Activated CD8-positive, alpha-beta memory T cell treated with anti-CD3 and anti-CD28 coated beads for 24 hours (primary cell): ENCODE measurements around the gene WASL.
"Not testable (repeated sequence)": the region's sequence is repeated elsewhere in the genome, so short reads cannot be mapped to it uniquely, and the experiment has no call there.

Experiments
- DNase-seq: peaks from one replicate; pipeline ENCODE4 v3.0.0-alpha.2; 2020

The WASL gene

DNA sequence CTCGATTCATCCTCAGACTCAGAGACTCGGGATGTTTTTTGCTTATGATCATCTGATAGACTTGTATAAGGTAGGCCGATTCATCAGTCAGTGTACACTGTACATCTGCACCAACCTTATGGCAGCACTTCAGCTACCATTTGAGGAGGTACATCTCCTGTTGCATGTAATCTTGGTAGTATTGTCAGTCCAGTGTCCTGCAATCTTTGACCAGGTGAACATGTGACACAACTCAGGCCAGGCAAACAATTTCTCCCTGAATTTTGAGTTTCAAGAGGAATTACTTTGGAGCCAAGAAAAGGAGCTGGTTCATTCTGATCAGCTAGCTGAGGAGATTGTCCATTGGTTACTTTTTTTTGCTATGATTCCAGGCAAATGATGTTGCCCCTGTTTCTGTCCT, 19.7 kb upstream of the WASL start:
- no peak for DNase-seq

DNA sequence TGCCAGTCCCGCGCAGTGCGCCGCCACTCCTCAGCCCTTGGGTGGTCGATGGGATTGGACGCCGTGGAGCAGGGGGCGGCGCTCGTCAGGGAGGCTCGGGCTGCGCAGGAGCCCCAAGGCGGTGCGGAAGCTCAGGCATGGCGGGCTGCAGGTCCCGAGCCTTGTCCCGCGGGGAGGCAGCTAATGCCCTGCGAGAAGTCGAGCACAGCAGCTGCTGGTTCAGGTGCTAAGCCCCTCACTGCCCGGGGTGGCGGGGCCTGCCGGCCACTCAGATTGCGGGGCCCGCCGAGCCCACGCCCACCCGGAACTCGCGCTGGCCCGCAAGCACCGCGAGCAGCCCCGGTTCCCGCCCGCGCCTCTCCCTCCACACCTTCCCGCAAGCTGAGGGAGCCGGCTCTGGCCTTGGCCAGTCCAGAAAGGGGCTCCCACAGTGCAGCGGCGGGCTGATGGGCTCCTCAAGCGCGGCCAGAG, 14.4 kb upstream of the WASL start:
- DNase-seq, result no peak

DNA sequence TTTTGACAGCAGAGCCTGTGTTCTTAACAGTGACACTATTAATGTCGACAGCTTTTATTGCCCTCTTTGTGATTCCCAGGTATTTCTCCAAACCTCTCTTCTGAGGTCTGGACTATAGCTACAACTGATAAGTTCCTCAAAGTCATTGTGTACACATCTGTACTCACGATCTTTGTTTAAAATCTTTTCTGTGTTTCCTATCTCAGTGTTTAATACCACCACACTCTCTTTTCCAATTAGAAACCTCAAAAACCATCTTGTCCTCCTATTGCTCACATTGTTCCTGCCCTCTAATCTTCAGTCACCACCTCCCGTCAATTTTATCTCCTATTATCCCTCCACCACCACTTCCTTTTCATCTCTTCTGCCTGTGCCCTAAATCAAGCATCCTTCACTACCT, 12.9 kb upstream of the WASL start:
- no peak for DNase-seq

DNA sequence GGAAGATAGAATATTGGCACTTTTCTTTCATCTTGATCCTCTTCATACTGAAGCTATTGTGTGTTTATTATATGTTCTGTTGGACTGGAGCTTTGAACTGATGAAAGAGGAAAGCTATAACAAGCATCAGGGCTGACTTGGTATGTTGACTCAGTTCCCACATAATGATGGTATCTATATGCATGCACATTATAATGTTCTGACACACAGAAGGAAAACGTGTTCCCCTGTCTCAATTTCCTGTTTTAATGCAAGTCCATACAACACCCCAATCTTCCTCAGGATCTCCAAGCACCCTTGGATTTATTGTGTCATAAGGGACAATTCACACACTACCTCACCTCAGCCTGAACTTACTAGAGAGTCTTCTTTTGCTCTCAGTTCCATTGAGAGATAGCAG, 8.3 kb upstream of the WASL start:
- no peak for DNase-seq

DNA sequence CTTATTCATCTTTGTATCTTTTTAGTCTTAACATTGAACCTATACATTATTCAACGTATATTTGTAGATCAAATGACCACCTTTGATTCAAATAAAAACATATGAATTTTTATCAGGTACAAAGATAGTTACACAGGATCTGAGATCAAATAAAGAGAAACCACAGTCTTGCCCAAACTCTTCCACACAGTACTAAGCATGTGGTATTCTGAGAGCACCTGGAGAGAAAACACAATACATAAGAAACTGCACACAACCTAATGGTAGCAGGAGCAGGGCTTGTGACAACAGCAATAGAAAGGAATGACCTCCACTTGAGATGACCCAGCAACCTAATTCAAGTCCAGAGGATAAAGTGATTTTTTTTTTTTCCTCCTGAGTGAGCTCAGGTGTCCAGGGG, 6.5 kb upstream of the WASL start:
- DNase-seq, result no peak

DNA sequence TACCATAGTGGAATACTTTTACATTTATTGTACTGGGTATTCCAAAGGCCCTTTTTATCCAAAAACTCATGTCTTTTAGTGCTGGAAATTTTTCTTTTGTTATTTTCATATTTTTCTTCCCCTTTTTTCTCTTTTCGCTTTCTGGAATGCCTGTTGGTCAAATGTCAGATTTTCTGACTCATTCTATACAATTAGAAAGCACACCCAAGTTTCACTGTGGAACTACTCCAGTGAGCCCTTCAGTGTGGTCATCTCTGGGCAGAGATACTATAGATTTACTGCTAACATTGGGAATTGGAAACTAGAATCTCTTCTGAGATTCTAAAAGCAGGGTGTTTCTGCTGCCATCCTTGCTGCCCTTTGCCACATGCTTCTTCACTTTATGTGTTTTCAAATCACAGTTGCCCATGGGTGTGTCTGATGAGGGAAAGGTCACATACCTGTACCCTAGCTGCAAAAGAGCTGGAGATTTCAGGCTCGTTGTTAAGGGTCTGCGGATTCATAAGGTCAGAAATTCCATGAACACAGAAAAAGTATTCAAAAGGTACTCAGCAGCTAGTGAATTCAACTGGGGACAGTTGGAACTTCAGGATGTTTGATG, 5.6 kb upstream of the WASL start:
- no peak for DNase-seq

DNA sequence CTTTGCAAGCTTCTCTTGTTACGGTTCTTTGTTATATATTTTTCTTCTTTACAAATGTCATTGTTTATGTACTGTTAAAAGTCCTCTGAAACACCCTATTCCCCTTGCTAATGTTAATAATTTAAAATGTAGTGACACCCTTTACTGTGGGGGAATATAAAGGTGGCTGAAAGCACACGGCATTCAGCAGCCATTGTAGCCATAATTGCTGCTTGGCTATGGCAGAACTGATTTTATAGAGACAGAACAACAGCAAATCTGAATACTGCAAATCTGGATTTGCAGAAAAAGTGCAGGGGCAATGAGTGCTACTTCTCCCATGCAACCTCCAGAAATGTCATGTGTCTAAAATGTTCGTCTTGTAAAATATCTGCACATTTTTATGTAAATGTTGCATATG, 3.7 kb upstream of the WASL start:
- no peak for DNase-seq

DNA sequence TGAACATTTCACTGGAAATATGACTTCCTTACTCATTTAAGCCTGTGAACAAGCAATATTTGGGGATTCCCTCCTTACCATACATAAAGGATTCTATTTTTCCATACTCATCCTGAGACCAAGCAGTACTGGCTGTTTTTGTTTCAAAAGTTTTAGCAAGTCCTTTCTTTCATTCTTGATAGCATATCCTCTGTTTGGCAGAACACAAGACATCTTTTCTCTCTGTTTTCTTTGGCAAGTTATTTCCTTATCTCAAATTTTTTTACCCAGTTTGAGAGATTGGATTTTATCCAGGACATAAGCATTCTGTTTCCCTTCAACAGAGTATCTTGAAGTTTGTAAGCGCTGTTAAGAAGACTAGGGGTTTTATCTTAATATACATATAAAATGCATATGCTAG, 3.0 kb upstream of the WASL start:
- DNase-seq, result no peak

DNA sequence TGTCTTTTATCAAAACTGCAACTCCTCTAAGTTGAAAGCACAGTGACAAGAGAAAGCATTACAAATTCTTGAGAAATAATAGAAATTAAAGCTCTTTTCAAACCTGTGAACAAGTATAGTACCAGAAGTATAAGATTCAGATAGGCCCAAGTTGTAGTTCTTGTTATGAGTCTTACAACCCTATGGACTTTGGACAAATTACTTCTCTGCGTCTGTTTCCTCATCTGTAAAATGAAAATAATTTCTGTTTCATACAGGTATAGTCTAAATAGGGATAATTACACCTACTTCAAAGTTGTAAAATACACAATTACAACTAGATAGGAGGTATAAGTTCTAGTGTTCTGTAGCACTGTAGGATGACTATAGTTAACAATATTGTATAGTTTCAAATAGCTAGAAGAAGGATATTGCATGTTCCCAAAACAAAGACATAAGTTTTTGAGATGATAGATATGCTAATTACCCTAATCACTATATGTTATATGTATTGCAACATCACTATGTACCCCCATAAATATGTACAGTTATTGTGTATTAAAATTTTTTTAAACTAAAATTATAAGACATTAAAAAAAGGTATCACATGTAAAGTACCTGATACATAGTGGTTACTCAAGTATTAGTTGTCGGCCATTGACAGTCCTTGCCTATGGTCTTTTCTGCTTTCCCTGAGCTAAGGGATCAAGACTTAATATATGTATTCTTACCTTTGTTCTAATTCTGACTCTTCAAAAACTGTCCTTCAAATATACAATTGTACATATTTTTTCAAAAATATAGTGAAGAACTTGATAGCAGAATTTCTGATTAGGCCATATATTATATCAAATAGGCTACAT, 1.8 kb upstream of the WASL start:
- DNase-seq, result no peak

DNA sequence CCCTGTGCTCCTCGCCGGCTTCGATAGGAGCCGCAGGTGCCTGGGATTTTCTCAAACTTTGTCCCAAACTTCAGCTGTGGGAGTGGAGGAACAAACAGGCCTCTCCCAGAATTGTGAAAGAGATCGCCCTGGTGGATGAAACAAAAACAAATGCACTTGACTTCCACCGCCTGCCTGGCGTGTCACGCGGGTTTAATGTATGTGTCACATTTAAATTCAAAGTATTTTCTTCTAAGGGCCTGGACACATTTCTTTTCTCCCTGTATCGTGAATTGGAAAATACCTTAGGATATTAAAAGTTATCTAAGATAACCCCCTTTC, 694 bp upstream of the WASL start:
- no peak for DNase-seq

DNA sequence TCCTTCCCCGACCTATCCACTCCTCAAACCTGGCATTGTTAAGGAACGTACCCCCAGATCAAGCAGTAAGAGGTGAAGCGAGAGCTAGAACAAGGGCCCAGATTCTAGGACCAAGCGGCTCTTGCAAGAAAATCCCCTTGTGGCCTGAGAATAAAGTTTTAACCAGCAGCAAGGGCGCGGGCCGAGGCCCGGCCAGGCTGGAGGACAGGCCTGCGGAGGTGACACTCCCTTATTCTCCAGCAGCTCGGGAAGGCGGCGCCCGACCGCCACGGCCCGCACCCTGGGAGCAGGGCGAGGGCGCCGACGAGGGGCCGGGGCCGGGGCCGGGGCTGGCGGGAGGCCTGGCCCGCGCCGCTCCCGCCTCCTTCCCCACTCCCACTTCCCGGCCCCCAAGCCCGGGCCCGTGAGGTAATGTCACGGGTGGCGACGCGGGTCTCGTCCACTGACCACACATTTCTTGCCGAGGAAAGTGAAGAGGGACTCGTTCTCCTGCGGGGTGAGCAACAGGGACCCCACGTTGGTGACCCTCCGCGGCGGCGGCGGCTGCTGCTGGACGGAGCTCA, 551 bp downstream of the WASL start:
- peak; percentile 71 for DNase-seq

DNA sequence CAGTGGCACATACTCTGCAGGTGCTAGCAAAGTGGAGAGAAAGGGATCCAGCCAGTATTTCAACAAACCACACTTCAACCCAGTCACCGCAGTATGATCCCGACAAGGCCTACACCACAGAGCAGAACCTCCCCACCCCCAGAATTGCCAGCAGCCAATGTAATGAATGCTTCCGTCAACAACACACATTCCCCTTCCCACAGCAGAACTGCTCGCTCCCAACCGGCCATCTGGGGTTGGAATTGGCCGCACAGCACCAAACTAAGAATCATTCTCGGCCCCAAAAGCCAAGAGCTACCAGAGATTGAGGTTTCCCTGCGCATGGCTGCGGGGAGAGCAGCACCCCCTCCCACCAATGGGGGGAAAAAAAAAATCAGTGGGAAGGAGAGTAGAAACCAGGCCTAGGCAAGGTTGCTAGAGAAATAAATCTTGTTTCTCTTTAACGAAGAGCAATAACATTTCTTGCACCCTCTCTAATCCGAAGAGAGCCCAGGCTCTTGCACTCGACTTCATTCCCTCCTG, 1.1 kb downstream of the WASL start:
- peak; percentile 60 for DNase-seq

DNA sequence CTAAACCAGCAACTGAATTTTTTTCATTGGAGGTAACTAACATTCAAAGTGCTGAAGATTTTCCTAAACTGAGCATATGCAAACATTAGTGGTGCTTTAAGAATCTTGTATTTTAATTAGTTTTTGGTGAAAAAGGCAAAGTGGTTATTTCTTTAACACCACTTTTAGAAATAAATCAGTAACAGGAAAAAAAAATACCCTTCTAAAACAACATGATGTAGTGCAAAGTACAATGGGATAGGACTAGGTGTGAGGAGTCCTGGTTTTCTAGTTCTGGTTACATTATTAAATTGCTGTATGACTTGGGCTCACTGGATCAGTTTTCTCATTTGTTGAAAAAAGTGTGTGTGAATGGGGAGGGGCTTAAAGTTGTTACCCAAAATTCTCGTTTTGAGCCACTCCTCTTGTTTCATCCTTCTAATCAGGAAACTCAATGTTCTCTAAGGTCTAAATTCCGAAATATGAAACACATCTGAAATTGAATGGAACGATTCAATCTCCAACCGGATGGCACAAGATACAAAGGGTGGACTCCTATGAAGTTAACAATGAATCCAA, 1.8 kb downstream of the WASL start:
- no peak for DNase-seq

DNA sequence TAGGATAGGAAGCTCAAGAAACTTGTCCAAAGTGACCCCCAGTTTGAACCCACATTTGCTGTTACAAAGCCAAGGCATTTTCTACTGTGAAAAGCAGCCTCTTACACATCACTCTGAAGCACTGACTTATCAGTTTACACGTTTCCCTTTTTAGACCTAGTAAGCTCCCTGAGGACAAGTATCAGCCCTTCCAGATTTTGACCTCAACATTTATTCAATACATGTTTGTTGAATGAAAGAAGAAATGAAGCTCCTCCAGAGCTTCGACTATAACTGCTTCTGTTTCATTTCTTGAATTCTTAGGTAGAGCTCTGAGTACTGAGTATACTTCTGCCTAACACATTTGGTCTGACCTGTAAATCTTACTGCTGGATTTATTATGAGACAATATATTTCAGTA, 2.7 kb downstream of the WASL start:
- DNase-seq, result no peak

DNA sequence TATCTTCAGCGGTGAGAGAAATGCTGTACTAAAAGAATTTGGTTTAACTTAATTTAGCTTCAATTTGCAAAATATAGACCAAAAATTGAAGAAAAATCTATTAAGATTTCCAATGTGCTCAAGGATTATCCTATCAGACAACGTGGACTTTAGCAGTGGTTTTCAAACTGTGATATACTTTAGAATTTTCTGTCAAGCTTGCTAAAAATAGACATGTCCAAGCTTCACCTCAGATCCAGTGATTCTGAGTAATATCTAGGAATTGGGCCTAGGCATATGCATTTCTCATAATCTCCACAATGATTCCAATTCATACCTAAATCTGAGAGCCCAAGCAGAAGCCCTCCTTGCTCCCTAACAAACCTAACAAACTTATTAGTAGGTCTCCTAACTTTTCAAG, 3.4 kb downstream of the WASL start:
- DNase-seq, result no peak

DNA sequence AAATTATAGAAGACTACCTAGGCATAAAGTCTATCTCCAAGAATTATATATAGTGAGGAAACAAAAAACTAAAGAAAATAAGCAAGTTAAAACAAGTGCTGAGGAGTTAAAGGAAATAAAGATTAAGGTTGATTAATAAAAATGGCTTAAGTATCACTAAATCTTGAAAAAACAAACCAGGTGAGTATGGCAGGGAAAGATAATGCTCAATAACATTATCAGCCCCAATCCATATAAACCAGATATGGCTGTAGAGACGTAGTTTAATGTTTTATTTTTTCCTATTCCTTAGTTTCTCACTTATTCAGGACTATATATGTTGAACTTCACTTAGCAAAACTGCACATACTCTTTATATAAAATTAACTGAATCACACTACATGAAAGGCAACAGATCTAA, 4.4 kb downstream of the WASL start:
- DNase-seq, result no peak

DNA sequence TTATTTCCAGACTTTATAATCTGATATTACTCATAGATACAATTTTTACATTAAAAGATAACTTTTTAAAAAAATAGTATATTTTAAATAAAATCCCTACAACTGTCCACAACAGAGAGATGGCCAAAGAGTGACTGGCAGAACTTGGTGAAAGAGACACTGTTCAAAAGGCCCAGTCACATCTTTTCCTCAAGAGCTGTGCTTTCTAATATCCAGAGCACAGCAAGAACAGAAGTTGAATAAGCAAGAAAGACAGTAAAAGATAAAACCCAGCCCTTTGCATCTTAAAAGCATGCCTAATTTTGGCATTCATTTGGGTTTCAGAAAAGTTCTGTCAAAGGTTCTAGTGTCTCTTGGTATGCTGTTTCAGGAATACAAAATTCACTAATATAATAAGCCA, 6.9 kb downstream of the WASL start:
- no peak for DNase-seq

DNA sequence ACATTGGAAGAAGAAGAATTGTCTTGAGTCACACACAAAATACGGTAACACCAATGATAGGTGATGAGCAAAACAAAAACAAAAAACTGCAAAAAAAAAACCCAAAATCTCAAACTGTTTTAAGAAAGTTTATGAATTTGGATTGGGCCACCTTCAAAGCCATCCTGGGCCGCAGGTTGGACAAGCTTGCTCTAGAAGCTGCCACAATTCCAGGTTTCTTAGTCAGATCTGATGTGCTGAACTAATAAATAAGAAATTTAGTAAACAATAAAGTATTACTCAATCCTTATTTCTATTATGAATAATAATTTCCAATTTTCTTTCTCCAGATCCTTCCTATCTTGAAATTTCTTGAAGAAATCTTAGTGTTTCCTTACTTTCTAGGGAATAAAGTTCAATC, 10.0 kb downstream of the WASL start:
- no peak for DNase-seq

DNA sequence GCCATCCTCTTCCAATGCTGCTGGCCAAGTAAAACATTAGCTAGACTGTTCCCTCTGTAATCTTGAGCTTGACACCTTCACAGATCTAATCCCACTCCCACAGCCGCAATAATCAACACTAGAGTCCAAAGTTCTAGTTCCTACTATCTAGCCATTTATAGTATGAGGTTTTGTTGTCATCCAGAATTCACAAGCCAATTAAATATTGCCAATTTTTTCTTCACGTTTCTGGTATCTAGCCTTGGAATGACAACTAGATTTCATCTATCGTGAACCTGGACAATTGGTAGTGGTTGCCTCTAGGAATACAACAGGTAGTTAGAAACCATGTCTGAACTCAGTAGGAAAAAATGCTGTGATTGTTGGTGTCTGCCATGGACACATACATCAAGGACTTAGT, 10.4 kb downstream of the WASL start:
- DNase-seq, result no peak

DNA sequence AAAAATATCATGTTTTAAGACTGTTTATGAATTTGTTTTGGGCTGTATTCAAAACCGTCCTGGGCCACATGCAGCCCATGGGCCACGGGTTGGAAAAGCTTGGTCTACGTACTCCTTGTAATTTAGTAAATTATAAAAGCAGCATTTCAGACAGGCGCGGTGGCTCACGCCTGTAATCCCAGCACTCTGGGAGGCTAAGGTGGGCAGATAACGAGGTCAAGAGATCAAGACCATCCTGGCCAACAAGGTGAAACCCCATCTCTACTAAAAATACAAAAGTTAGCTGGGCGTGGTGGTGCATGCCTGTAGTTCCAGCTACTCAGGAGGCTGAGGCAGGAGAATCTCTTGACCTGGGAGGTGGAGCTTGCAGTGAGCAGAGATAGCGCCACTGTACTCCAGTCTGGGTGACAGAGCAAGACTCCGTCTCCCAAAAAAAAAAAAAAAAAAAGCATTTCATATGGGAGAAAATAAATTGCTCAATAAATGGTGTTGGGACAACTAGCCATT, 11.6 kb downstream of the WASL start:
- not testable (repeated sequence) for DNase-seq

DNA sequence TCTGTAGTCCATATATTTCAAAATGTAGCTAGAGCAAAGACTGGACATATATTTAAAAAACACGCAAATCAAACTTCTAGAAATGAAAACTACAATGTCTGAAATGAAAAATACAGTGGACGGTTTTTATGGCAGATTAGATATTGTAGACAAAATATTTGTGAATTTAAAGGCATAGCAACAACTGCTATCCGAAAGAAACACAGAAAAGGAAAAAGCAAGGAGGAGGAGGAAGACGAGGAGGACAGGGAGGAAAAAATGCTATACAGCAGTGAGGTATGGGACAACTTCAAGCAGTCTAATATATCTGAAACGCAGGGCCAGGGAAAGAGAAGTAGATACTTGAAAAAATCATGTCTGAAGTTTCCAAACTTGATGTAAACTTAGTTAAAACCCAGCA, 13.3 kb downstream of the WASL start:
- no peak for DNase-seq

DNA sequence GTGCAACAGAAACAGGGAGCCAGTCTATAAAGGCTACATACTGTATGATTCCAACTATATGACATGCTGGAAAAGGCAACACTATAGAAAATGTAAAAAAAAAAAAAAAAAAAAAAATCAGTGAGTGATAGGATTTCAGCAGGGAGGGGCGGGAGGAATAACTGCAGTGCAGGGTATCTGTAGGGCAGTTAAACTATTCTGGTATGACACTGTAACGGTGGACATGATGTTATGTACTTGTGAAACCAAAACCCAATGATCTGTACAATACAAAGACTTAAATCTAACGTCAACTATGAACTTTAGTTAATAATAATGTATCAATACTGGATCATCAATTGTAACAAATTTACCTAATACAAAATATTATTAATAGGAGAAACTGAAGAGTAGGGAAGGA, 14.3 kb downstream of the WASL start:
- no peak for DNase-seq

DNA sequence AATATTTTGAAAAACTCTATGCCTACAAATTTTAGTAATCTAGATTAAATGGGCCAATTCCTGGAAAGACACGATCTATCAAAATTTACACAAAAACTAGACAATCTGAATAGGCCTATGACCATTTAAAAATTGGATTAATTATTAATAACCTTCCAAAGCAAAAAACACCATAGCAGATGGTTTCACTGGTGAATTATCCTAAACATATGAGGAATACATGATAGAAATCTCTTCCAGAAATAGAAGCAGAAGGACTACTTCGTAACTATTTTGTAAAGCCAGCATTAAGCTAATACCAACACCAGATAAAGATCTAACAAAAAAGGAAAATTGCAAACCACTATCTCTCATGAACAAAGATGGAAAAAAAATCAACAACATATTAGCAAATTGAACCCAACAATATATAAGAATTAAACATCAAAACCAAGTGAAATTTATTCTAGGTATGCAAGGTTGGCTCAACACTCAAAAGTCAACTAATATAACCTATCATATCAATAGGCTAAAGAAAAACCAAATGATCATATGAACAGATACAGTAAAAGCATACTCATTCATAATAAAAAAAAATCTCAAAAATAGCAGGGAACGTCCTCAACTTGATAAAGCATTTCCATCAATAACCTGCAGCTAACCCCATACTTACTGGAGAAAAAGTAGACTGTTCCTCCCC, 16.3 kb downstream of the WASL start:
- no peak for DNase-seq
